HG03139 (cell line): Measurements from ENCODE around the gene OR2G6.
"Not testable (repeated sequence)": the region's sequence is repeated elsewhere in the genome, so short reads cannot be mapped to it uniquely, and the experiment has no call there.

Experiments used
- ATAC-seq: cut with Tn5 transposase; IDR thresholded peaks from one replicate; pipeline ENCODE4 v1.9.1; 2021; ENCODE audit not compliant: unreplicated experiment

Gene OR2G6

GRCh38 chr1:248573856-248574255 is 66.0 kb downstream of the OR2G6 start:
- ATAC-seq = not testable (repeated sequence)

- ATAC-seq = not testable (repeated sequence)
Measured at GRCh38 chr1:248574657-248575056, 66.8 kb downstream of the OR2G6 start, which contains the start of gene OR2T34. OR2T34 (minus strand) TSS chr1:248574757; CDS start chr1:248574757, 0 bp downstream.

GRCh38 chr1:248576260-248576980 is 68.5 kb downstream of the OR2G6 start:
- ATAC-seq = no peak
